Stimulated activated CD8-positive, alpha-beta memory T cell treated with anti-CD3 and anti-CD28 coated beads, Interleukin-7, amount 100 ng/mL, for 24 hours (primary cell): ENCODE results near the gene HOXD11.
A peak's percentile ranks its signal among the peaks of the same experiment; 100 is the strongest.

Experiments used
- DNase-seq: peaks from one replicate; pipeline ENCODE4 v3.0.0-alpha.2; 2020; ENCODE audit warnings: low read depth

Gene HOXD11

GRCh38 chr2:176121190-176122051 is 14.3 kb downstream of the HOXD11 start:
- DNase-seq, result no peak

DNA sequence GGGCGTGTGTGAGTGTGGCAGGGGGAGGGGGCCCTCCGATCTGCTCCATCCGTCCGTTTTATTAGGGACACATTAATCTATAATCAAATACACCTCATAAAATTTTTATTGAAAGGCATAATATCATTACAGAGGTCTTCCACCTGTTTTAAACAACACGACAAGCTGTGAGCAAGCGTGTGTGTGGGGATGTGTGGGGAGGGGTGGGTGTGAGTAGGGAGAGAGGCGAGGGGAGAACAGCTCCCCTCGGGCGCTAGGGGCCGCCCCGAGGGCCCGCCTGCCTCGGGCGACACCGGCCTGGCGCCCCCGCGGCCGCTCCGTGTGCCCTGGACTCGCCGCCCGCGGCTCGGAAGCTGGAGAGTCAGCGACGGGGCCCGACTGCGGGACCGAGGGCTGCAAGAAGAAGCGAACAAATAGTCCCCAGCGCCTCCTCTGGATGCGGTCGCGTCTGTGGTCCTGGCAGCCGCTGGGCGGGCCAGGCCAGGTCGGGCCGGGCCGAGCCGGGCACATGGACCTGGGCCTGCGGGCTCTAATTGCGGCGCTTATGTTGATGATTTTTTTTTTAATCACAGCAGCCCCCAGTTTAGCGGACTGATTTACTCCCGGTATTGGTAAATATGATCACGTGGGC is 15.1 kb downstream of the HOXD11 start:
- no peak for DNase-seq

- no peak for DNase-seq
These were observed 15.8 kb downstream of the HOXD11 start, which contains the start of gene HOXD9 for GRCh38 chr2:176122683-176123410. Gene HOXD9 (plus strand): TSS chr2:176122719. CDS start chr2:176122769, 50 bp downstream.

DNA sequence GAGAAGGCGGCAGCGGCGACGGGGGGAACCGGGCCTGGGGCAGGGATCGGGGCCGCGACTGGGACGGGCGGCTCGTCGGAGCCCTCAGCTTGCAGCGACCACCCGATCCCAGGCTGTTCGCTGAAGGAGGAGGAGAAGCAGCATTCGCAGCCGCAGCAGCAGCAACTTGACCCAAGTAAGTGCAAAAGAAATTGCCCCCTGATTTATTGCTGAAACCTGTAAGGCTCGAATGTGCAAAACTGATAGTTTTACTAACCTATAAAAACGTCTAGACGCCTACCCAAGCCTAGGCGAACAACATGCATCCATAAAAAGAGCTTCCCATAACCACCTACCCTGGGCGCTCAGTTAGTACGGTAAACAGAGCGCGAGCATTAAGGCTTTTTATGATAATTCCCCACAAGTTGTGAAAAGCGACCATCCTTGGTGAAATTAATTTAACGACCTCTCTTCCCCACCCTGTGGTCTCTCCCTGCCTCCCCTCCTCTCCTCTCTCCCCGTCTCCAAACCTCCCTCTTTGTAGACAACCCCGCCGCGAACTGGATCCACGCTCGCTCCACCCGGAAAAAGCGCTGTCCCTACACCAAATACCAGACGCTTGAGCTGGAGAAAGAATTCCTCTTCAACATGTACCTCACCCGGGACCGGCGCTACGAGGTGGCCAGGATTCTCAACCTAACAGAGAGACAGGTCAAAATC is 16.5 kb downstream of the HOXD11 start:
- no peak for DNase-seq

DNA sequence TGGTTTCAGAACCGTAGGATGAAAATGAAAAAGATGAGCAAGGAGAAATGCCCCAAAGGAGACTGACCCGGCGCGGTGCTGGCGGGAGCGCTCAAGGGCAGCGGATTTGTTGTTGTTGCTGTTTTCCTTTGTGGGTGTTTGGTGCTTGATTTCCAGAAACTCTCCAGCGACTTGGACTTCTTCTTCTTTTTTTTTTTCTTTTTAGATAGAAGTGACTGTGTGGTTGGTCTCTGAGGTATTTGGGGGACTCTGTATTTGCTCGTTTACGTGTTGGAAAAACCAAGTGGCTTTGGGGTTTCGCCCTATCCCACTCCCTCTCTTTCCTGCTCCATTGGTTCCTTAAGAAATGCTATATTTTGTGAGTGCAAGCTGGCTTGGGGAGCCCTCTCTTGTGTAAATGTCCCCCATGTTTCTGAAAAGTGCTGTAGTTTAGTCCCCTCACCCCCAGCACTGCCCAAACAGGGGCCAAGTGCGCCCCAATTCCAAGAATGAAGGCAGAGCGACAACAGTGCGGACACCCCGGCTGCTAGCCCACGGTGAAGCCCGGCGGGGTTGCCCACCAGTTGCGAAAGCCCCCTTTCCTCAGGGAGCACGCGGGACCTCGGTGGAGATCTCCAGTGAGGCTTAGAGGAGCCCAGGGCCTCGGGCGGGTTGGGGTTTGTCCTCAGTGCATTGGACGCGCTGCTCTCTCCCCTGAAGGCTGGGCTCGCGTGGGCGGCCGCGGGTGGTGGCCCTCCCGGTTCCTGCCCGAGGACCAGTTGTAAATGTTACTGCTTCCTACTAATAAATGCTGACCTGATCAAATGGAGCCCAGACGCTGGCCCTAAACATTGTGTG is 17.2 kb downstream of the HOXD11 start:
- DNase-seq, result no peak

DNA sequence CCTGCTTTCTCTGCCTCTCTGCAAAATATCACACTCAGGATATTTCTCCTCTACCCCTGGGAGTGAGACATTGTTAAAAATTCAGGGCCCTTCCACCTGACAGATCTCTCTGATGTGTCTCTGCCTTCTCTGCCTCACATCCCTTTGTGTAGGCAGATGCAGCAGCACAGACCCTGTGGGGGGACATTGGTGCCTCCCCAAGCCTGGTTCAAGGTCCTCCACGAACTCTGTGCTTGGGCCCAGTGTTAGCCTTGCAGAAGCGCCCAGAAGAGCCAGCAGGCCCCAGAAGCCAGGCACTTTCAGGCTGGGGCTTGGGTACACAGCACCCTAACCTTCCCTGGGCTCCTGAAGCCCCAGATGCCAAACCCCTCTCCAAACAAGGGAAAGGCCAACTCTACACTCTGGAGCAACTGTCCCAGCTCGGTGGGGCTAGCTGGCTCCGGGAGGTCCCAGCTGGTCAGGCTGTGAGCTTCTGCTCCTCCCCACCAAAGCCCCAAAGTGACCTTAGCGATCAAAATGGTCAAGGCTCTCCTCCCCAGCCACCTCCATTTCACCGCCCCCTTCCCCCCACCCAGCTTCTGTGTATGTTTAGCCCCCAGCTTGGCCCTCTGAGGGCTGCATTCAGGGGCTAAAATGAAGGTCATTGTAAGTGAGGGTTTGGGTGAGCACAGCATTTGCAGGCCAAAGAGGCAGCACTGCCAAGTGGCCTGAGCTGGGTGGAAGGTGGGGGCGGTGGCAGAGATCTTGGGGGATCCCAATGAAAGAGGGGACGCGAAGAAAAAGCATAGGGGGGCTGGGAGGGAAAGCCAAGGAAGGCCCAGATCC is 18.1 kb downstream of the HOXD11 start:
- no peak for DNase-seq

DNA sequence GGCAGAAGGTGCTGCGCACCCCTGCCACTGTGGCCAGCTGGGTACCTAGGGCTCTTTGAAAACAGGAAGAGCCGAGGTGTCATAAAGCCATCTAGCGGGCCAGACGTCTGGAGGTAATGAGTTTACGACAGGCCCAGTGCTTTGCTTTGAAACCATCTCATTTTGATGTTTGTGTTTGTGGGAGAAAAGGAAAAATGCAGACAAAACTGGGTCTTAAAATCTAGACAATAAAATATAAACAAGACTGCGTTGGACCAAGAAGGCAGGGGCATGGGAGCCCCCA is 18.6 kb downstream of the HOXD11 start:
- no peak for DNase-seq

- DNase-seq, result peak; percentile 52
These were observed 20.1 kb downstream of the HOXD11 start for GRCh38 chr2:176126929-176127773.

DNA sequence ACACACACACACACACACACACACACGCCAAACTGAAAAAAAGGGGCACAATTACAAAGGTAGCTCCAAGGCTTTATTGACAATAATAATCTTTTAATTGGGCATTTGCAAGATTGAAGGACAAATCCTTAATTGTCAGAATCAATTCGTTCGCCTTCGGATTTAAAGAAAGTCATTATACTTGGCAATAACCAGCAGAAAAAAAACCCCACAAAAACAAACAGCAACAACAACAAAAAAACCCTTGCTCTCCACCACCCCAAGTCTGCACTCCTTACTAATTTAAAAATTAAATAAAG is 20.6 kb downstream of the HOXD11 start:
- no peak for DNase-seq

- no peak for DNase-seq
These were observed 21.3 kb downstream of the HOXD11 start for GRCh38 chr2:176128172-176128981.

DNA sequence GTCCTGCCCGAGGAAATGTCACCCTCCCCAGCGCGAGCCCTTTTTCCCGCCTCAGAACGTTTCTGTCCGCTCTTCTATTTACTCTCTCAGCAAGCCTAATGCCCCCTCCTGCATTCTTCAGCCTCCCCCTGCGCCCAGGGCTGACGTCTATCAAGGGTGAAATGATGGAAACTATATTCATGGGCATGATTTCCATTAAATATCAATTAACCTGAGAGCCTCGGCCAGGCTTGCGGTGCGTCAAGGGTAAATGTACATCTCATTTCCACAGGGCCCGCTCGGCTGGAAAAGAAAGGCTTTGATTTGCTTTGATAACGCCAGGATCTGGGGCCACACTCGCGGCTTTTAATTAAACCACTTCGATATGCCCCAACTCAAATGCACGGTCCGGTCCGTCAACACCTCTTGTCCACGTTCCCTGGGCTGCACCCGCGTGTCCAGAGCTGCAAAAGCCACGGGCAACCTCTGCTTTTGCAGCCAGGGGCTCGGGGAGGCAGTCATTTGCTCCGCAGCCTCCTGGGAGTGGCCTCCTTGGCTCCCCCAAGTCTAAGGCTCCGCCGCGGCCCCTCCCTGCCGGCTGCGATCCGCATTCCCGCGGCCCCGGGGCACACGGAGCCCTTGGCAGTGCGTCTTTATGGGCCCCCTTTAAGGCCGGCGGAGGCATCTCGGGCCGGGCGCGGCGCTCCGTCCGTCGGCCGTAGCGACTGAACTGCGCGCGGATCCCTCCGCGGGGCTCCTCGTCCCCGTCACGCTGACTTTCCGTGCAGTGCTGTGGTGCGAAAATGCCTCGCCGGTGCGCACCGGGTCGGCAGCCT is 22.1 kb downstream of the HOXD11 start, which contains the start of gene HOXD8:
HOXD8 (plus strand) TSS at position 724 of the 815 bp plus-strand sequence. CDS start 662 bp downstream, outside the sequence.
- DNase-seq, result no peak

- DNase-seq, result no peak
These were observed 22.7 kb downstream of the HOXD11 start for GRCh38 chr2:176129813-176130146.

DNA sequence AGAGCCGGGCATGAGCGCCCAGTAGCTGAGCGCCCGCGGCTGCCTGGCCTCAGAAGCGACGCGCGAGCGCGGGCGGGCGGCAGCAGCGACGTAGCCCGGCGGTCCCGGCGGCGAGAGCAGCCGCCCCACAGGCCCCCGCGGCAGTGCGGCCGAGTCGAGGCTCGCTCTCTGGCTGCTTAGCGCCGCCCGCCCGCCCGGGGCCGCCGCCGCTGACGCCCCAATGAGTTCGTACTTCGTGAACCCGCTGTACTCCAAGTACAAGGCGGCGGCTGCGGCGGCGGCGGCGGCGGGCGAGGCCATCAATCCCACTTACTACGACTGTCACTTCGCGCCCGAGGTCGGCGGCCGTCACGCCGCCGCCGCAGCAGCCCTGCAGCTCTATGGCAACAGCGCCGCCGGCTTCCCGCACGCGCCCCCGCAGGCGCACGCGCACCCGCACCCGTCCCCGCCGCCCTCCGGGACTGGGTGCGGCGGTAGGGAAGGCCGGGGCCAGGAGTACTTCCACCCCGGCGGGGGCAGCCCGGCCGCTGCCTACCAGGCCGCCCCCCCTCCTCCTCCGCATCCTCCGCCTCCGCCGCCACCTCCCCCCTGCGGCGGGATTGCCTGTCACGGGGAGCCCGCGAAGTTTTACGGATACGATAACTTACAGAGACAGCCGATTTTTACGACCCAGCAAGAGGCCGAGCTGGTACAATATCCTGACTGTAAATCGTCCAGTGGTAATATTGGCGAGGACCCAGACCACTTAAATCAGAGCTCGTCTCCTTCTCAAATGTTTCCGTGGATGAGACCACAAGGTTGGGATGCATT is 23.3 kb downstream of the HOXD11 start:
- DNase-seq, result no peak

GRCh38 chr2:176130957-176131847 is 24.1 kb downstream of the HOXD11 start:
- no peak for DNase-seq

GRCh38 chr2:176131848-176132158 is 24.7 kb downstream of the HOXD11 start:
- DNase-seq, result no peak
